ENCODE data around the gene SMPD4.
"Not testable (repeated sequence)": the region's sequence is repeated elsewhere in the genome, so short reads cannot be mapped to it uniquely, and the experiment has no call there.

The SMPD4 gene

GRCh38 chr2:130181325-130181879, at the start of gene SMPD4:
SMPD4 (minus strand) TSS chr2:130181602; CDS start chr2:130176592, 5,010 bp downstream.
- H3K36me3 Mint-ChIP-seq (ENCODE audit: low read depth), result peaks cover 2% of the 10 kb centered on the region
- H3K4me3 Mint-ChIP-seq, result peak within 1 kb of the TSS; percentile 90
- H3K27ac Mint-ChIP-seq, result peak within 1 kb of the TSS; percentile 95
- no peaks in the 10 kb centered on the region for H3K9me3 Mint-ChIP-seq
- no peaks in the 10 kb centered on the region for H3K27me3 Mint-ChIP-seq (ENCODE audit: low read depth)
- peaks cover 14% of the 10 kb centered on the region for H3K4me1 Mint-ChIP-seq (ENCODE audit: low read depth)

GRCh38 chr2:130230907-130231306, 49.5 kb upstream of the SMPD4 start:
- not testable (repeated sequence) for H3K9me3 Mint-ChIP-seq; H3K4me3 Mint-ChIP-seq; H3K36me3 Mint-ChIP-seq (ENCODE audit: low read depth); H3K4me1 Mint-ChIP-seq (ENCODE audit: low read depth); H3K27me3 Mint-ChIP-seq (ENCODE audit: low read depth); H3K27ac Mint-ChIP-seq

- H3K27me3 Mint-ChIP-seq (ENCODE audit: low read depth); H3K4me3 Mint-ChIP-seq; H3K9me3 Mint-ChIP-seq: not testable (repeated sequence)
These were observed 49.0 kb upstream of the SMPD4 start for GRCh38 chr2:130230376-130230775.

GRCh38 chr2:130229161-130229510, 47.7 kb upstream of the SMPD4 start:
- H3K36me3 Mint-ChIP-seq (ENCODE audit: low read depth); H3K4me1 Mint-ChIP-seq (ENCODE audit: low read depth); H3K27me3 Mint-ChIP-seq (ENCODE audit: low read depth); H3K9me3 Mint-ChIP-seq; H3K27ac Mint-ChIP-seq: not testable (repeated sequence)
- H3K4me3 Mint-ChIP-seq, result peak overlapping the region; percentile 44

More at GRCh38 chr2:130230376-130230775, 49.0 kb upstream of the SMPD4 start:
- H3K27ac Mint-ChIP-seq; H3K36me3 Mint-ChIP-seq (ENCODE audit: low read depth); H3K4me1 Mint-ChIP-seq (ENCODE audit: low read depth): not testable (repeated sequence)

GRCh38 chr2:130228467-130229160, 47.2 kb upstream of the SMPD4 start:
- H3K4me3 Mint-ChIP-seq, result peak overlapping the region; percentile 7
- not testable (repeated sequence) for H3K27me3 Mint-ChIP-seq (ENCODE audit: low read depth); H3K9me3 Mint-ChIP-seq; H3K4me1 Mint-ChIP-seq (ENCODE audit: low read depth); H3K36me3 Mint-ChIP-seq (ENCODE audit: low read depth); H3K27ac Mint-ChIP-seq

GRCh38 chr2:130228005-130228404, 46.6 kb upstream of the SMPD4 start:
- H3K4me1 Mint-ChIP-seq (ENCODE audit: low read depth); H3K27ac Mint-ChIP-seq; H3K36me3 Mint-ChIP-seq (ENCODE audit: low read depth); H3K4me3 Mint-ChIP-seq; H3K9me3 Mint-ChIP-seq; H3K27me3 Mint-ChIP-seq (ENCODE audit: low read depth): not testable (repeated sequence)

GRCh38 chr2:130222523-130222922, 41.1 kb upstream of the SMPD4 start:
- not testable (repeated sequence) for H3K27ac Mint-ChIP-seq; H3K27me3 Mint-ChIP-seq (ENCODE audit: low read depth); H3K4me1 Mint-ChIP-seq (ENCODE audit: low read depth); H3K9me3 Mint-ChIP-seq; H3K36me3 Mint-ChIP-seq (ENCODE audit: low read depth); H3K4me3 Mint-ChIP-seq

GRCh38 chr2:130220505-130220904, 39.1 kb upstream of the SMPD4 start:
- H3K4me1 Mint-ChIP-seq (ENCODE audit: low read depth); H3K4me3 Mint-ChIP-seq; H3K27ac Mint-ChIP-seq; H3K27me3 Mint-ChIP-seq (ENCODE audit: low read depth); H3K9me3 Mint-ChIP-seq; H3K36me3 Mint-ChIP-seq (ENCODE audit: low read depth): not testable (repeated sequence)

- H3K36me3 Mint-ChIP-seq (ENCODE audit: low read depth); H3K4me1 Mint-ChIP-seq (ENCODE audit: low read depth); H3K9me3 Mint-ChIP-seq; H3K27ac Mint-ChIP-seq; H3K4me3 Mint-ChIP-seq: not testable (repeated sequence)
- H3K27me3 Mint-ChIP-seq (ENCODE audit: low read depth), result peaks cover 18% of the 10 kb centered on the region
These were observed 37.7 kb upstream of the SMPD4 start for GRCh38 chr2:130219147-130219546.

- H3K4me1 Mint-ChIP-seq (ENCODE audit: low read depth); H3K4me3 Mint-ChIP-seq; H3K9me3 Mint-ChIP-seq; H3K36me3 Mint-ChIP-seq (ENCODE audit: low read depth); H3K27ac Mint-ChIP-seq: not testable (repeated sequence)
- H3K27me3 Mint-ChIP-seq (ENCODE audit: low read depth), result peaks cover 11% of the 10 kb centered on the region
These were observed 25.6 kb upstream of the SMPD4 start for GRCh38 chr2:130207051-130207450.

GRCh38 chr2:130203150-130203549, 21.7 kb upstream of the SMPD4 start:
- not testable (repeated sequence) for H3K9me3 Mint-ChIP-seq; H3K27ac Mint-ChIP-seq; H3K4me1 Mint-ChIP-seq (ENCODE audit: low read depth); H3K4me3 Mint-ChIP-seq; H3K27me3 Mint-ChIP-seq (ENCODE audit: low read depth); H3K36me3 Mint-ChIP-seq (ENCODE audit: low read depth)

GRCh38 chr2:130202518-130202917, 21.1 kb upstream of the SMPD4 start:
- not testable (repeated sequence) for H3K27me3 Mint-ChIP-seq (ENCODE audit: low read depth); H3K27ac Mint-ChIP-seq; H3K36me3 Mint-ChIP-seq (ENCODE audit: low read depth); H3K9me3 Mint-ChIP-seq; H3K4me1 Mint-ChIP-seq (ENCODE audit: low read depth); H3K4me3 Mint-ChIP-seq

- no peak within 1 kb of the TSS for H3K27ac Mint-ChIP-seq
- no peaks in the 10 kb centered on the region for H3K4me1 Mint-ChIP-seq (ENCODE audit: low read depth)
- no peaks in the 10 kb centered on the region for H3K27me3 Mint-ChIP-seq (ENCODE audit: low read depth)
- H3K9me3 Mint-ChIP-seq, result no peaks in the 10 kb centered on the region
- no peak within 1 kb of the TSS for H3K4me3 Mint-ChIP-seq
- H3K36me3 Mint-ChIP-seq (ENCODE audit: low read depth), result no peaks in the 10 kb centered on the region
These were observed 16.9 kb upstream of the SMPD4 start, which contains the start of gene TUBA3E for GRCh38 chr2:130198343-130198742. TUBA3E (minus strand) TSS chr2:130198439; CDS start chr2:130198360, 79 bp downstream.

GRCh38 chr2:130196052-130196451, 14.7 kb upstream of the SMPD4 start:
- not testable (repeated sequence) for H3K4me1 Mint-ChIP-seq (ENCODE audit: low read depth); H3K27ac Mint-ChIP-seq; H3K27me3 Mint-ChIP-seq (ENCODE audit: low read depth); H3K9me3 Mint-ChIP-seq; H3K36me3 Mint-ChIP-seq (ENCODE audit: low read depth); H3K4me3 Mint-ChIP-seq

GRCh38 chr2:130195089-130195635, 13.8 kb upstream of the SMPD4 start:
- H3K4me1 Mint-ChIP-seq (ENCODE audit: low read depth); H3K4me3 Mint-ChIP-seq; H3K27ac Mint-ChIP-seq; H3K9me3 Mint-ChIP-seq; H3K36me3 Mint-ChIP-seq (ENCODE audit: low read depth); H3K27me3 Mint-ChIP-seq (ENCODE audit: low read depth): not testable (repeated sequence)

GRCh38 chr2:130193824-130194223, 12.4 kb upstream of the SMPD4 start:
- not testable (repeated sequence) for H3K9me3 Mint-ChIP-seq; H3K4me3 Mint-ChIP-seq; H3K36me3 Mint-ChIP-seq (ENCODE audit: low read depth); H3K4me1 Mint-ChIP-seq (ENCODE audit: low read depth); H3K27me3 Mint-ChIP-seq (ENCODE audit: low read depth); H3K27ac Mint-ChIP-seq

All from T-helper 1 cell treated with Interleukin-12 subunit alpha and Interleukin-12 subunit beta and Interleukin-4 antibody, amounts not matched to agents 30 μg/mL and 1 μg/mL, for 36 hours (primary cell).